ACC112 (cell line): ENCODE results near the gene CLK2.

Experiments
- H2AFZ ChIP-seq: fragments of 200-600 bp; sonication (generic); one replicate; pipeline ENCODE4 v1.6.0; 2017; ENCODE audit warnings: antibody characterized with exemption, low read length; ENCODE audit not compliant: unreplicated experiment
- H3K27ac ChIP-seq: fragments of 200-600 bp; sonication (generic); 2 replicates; pipeline ENCODE4 v1.5.1; 2014; ENCODE audit warnings: low read depth, mild to moderate bottlenecking, antibody characterized with exemption, low read length, moderate library complexity
- H3K27me3 ChIP-seq: fragments of 200-600 bp; sonication (generic); 2 replicates; pipeline ENCODE4 v1.6.1; 2014; ENCODE audit warnings: mild to moderate bottlenecking, antibody characterized with exemption, low read length, moderate library complexity, mixed read lengths; ENCODE audit not compliant: insufficient read depth
- H3K36me3 ChIP-seq: fragments of 200-600 bp; sonication (generic); 2 replicates; pipeline ENCODE4 v1.6.1; 2016; ENCODE audit warnings: mild to moderate bottlenecking, antibody characterized with exemption, low read length, moderate library complexity, mixed read lengths; ENCODE audit not compliant: insufficient read depth
- H3K4me1 ChIP-seq: fragments of 200-600 bp; sonication (generic); one replicate; pipeline ENCODE4 v1.6.1; 2016; ENCODE audit warnings: low read length, mixed read lengths; ENCODE audit not compliant: insufficient read depth, unreplicated experiment, control insufficient read depth
- H3K4me3 ChIP-seq: fragments of 200-600 bp; sonication (generic); 2 replicates; pipeline ENCODE4 v1.5.1; 2014; ENCODE audit warnings: mild to moderate bottlenecking, low read depth, low read length
- H3K79me2 ChIP-seq: fragments of 200-600 bp; sonication (generic); one replicate; pipeline ENCODE4 v1.6.0; 2016; ENCODE audit warnings: low read length; ENCODE audit not compliant: control insufficient read depth, unreplicated experiment, insufficient read depth

The CLK2 gene

GRCh38 chr1:155282488-155283091 lies 9.3 kb upstream of the CLK2 start:
- Histone ChIP-seq H3K4me3 (no peak overlapping the region), H3K4me1 (peaks cover 5% of the 10 kb centered on the region), H3K27me3 (no peaks in the 10 kb centered on the region), H3K27ac (no peak overlapping the region), H3K36me3 (no peaks in the 10 kb centered on the region), H3K79me2 (no peaks in the 10 kb centered on the region), H2AFZ (no peak overlapping the region)

- no peaks in the 10 kb centered on the region for H3K36me3 ChIP-seq
- H3K27ac ChIP-seq, result no peak overlapping the region
- H2AFZ ChIP-seq, result no peak overlapping the region
- no peaks in the 10 kb centered on the region for H3K79me2 ChIP-seq
- H3K27me3 ChIP-seq, result no peaks in the 10 kb centered on the region
- H3K4me1 ChIP-seq, result peaks cover 9% of the 10 kb centered on the region
- no peak overlapping the region for H3K4me3 ChIP-seq
Measured at GRCh38 chr1:155279268-155279667, 6.0 kb upstream of the CLK2 start.

GRCh38 chr1:155278689-155279160 lies 5.4 kb upstream of the CLK2 start:
- Histone ChIP-seq H3K4me3 (no peak overlapping the region), H3K79me2 (no peaks in the 10 kb centered on the region), H2AFZ (no peak overlapping the region), H3K27ac (no peak overlapping the region), H3K4me1 (peaks cover 12% of the 10 kb centered on the region), H3K27me3 (no peaks in the 10 kb centered on the region), H3K36me3 (no peaks in the 10 kb centered on the region)

GRCh38 chr1:155277902-155278688 lies 4.8 kb upstream of the CLK2 start:
- Histone ChIP-seq H3K27ac (no peak overlapping the region), H2AFZ (peak overlapping the region; percentile 88), H3K27me3 (no peaks in the 10 kb centered on the region), H3K36me3 (no peaks in the 10 kb centered on the region), H3K79me2 (no peaks in the 10 kb centered on the region), H3K4me3 (peak overlapping the region; percentile 86), H3K4me1 (peaks cover 13% of the 10 kb centered on the region)

- no peaks in the 10 kb centered on the region for H3K36me3 ChIP-seq
- H3K27me3 ChIP-seq, result no peaks in the 10 kb centered on the region
- peak within 1 kb of the TSS; percentile 88 for H2AFZ ChIP-seq
- H3K27ac ChIP-seq, result no peak within 1 kb of the TSS
- H3K4me3 ChIP-seq, result peak within 1 kb of the TSS; percentile 86
- H3K4me1 ChIP-seq, result peaks cover 13% of the 10 kb centered on the region
- peaks cover 7% of the 10 kb centered on the region for H3K79me2 ChIP-seq
Measured at GRCh38 chr1:155277070-155277901, 4.0 kb upstream of the CLK2 start, which contains the start of gene HCN3. HCN3 (plus strand) TSS chr1:155277463; CDS start chr1:155277591, 128 bp downstream.

GRCh38 chr1:155272466-155273342 lies 600 bp downstream of the CLK2 start:
- Histone ChIP-seq H3K27me3 (no peaks in the 10 kb centered on the region), H3K79me2 (peaks cover 34% of the 10 kb centered on the region), H3K27ac (peak overlapping the region; percentile 79), H3K4me1 (peaks cover 8% of the 10 kb centered on the region), H3K4me3 (peak overlapping the region; percentile 88), H3K36me3 (peaks cover 20% of the 10 kb centered on the region), H2AFZ (peak overlapping the region; percentile 64)

- H3K79me2 ChIP-seq, result peaks cover 34% of the 10 kb centered on the region
- peaks cover 39% of the 10 kb centered on the region for H3K36me3 ChIP-seq
- H3K27me3 ChIP-seq, result no peaks in the 10 kb centered on the region
- no peak overlapping the region for H3K27ac ChIP-seq
- H3K4me3 ChIP-seq, result no peak overlapping the region
- no peak overlapping the region for H2AFZ ChIP-seq
- H3K4me1 ChIP-seq, result peaks cover 3% of the 10 kb centered on the region
Measured at GRCh38 chr1:155269381-155269780, 3.9 kb downstream of the CLK2 start.

- Histone ChIP-seq H3K79me2 (peaks cover 34% of the 10 kb centered on the region), H3K27ac (no peak overlapping the region), H3K27me3 (no peaks in the 10 kb centered on the region), H3K36me3 (peaks cover 45% of the 10 kb centered on the region), H3K4me1 (no peaks in the 10 kb centered on the region), H2AFZ (no peak overlapping the region), H3K4me3 (no peak overlapping the region)
Measured at GRCh38 chr1:155268630-155269029, 4.7 kb downstream of the CLK2 start.

- peaks cover 29% of the 10 kb centered on the region for H3K79me2 ChIP-seq
- no peak overlapping the region for H3K4me3 ChIP-seq
- H3K4me1 ChIP-seq, result no peaks in the 10 kb centered on the region
- H3K36me3 ChIP-seq, result peaks cover 45% of the 10 kb centered on the region
- H3K27ac ChIP-seq, result no peak overlapping the region
- no peaks in the 10 kb centered on the region for H3K27me3 ChIP-seq
- no peak overlapping the region for H2AFZ ChIP-seq
Measured at GRCh38 chr1:155267373-155267772, 5.9 kb downstream of the CLK2 start.

GRCh38 chr1:155266553-155266952 lies 6.8 kb downstream of the CLK2 start:
- H3K4me3 ChIP-seq, result no peak overlapping the region
- no peaks in the 10 kb centered on the region for H3K27me3 ChIP-seq
- no peak overlapping the region for H2AFZ ChIP-seq
- H3K79me2 ChIP-seq, result peaks cover 22% of the 10 kb centered on the region
- H3K27ac ChIP-seq, result no peak overlapping the region
- H3K36me3 ChIP-seq, result peaks cover 45% of the 10 kb centered on the region
- H3K4me1 ChIP-seq, result no peaks in the 10 kb centered on the region
